Measurements from ENCODE around the gene EDN1. TPM values are rescaled to one million over a fixed set of nuclear protein-coding genes. Genes with fewer than 3 reads are reported as not detected.
"Not testable (repeated sequence)": the region's sequence is repeated elsewhere in the genome, so short reads cannot be mapped to it uniquely, and the experiment has no call there.

Gene EDN1
- total RNA-seq, 2 donors from 2014 or later, result 9.5 to 16.2 TPM

DNA sequence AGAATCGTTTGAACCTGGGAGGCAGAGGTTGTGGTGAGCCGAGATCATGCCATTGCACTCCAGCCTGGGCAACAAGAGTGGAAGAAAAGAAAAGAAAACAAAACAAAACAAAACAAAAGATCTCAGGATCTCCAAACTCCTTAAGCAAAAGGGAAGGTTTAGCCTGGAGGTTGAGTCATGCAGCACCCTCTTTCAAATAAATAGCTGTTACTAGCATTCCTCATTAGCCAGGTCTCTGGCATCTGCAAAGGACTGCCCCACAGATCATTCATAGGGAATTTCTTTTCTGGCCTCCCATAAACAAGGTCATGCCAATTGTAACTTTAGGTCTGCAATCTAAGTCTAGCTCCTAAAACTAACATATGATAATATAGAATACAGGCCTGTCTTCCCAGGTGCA, 37.2 kb downstream of the EDN1 start:
- intact Hi-C loops (cut with DNase I), result no loop called here
- Histone ChIP-seq H3K27ac (no peak overlapping the region), H3K4me3 (no peak overlapping the region), H3K9ac (ENCODE audit: low read depth in 2 of 2, low read length in 2 of 2) (no peak overlapping the region), H3K4me1 (no peaks in the 10 kb centered on the region), H3K27me3 (no peaks in the 10 kb centered on the region), H3K9me3 (no peaks in the 10 kb centered on the region), H3K36me3 (no peaks in the 10 kb centered on the region)
- DNase-seq, result no peak
- TF ChIP-seq, protein P1, sequence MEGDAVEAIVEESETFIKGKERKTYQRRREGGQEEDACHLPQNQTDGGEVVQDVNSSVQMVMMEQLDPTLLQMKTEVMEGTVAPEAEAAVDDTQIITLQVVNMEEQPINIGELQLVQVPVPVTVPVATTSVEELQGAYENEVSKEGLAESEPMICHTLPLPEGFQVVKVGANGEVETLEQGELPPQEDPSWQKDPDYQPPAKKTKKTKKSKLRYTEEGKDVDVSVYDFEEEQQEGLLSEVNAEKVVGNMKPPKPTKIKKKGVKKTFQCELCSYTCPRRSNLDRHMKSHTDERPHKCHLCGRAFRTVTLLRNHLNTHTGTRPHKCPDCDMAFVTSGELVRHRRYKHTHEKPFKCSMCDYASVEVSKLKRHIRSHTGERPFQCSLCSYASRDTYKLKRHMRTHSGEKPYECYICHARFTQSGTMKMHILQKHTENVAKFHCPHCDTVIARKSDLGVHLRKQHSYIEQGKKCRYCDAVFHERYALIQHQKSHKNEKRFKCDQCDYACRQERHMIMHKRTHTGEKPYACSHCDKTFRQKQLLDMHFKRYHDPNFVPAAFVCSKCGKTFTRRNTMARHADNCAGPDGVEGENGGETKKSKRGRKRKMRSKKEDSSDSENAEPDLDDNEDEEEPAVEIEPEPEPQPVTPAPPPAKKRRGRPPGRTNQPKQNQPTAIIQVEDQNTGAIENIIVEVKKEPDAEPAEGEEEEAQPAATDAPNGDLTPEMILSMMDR (IDR thresholded peaks at IDR 0.05), result no peak

- intact Hi-C loops (cut with DNase I), result no loop called here
- Histone ChIP-seq H3K27ac (no peak overlapping the region), H3K27me3 (no peaks in the 10 kb centered on the region), H3K9me3 (no peaks in the 10 kb centered on the region), H3K4me3 (no peak overlapping the region), H3K9ac (ENCODE audit: low read depth in 2 of 2, low read length in 2 of 2) (no peak overlapping the region), H3K4me1 (no peaks in the 10 kb centered on the region), H3K36me3 (no peaks in the 10 kb centered on the region)
- TF ChIP-seq, protein P1 (IDR thresholded peaks at IDR 0.05), result no peak
- DNase-seq, result no peak
Measured at GRCh38 chr6:12327988-12328387, 37.8 kb downstream of the EDN1 start.

- DNase-seq, result no peak
- Histone ChIP-seq H3K27me3 (no peaks in the 10 kb centered on the region), H3K9ac (ENCODE audit: low read depth in 2 of 2, low read length in 2 of 2) (no peak overlapping the region), H3K4me3 (no peak overlapping the region), H3K4me1 (no peaks in the 10 kb centered on the region), H3K9me3 (no peaks in the 10 kb centered on the region), H3K27ac (no peak overlapping the region), H3K36me3 (no peaks in the 10 kb centered on the region)
- intact Hi-C loops (cut with DNase I), result no loop called here
- TF ChIP-seq, protein P1 (IDR thresholded peaks at IDR 0.05), result no peak
Measured at GRCh38 chr6:12328701-12329100, 38.5 kb downstream of the EDN1 start.

DNA sequence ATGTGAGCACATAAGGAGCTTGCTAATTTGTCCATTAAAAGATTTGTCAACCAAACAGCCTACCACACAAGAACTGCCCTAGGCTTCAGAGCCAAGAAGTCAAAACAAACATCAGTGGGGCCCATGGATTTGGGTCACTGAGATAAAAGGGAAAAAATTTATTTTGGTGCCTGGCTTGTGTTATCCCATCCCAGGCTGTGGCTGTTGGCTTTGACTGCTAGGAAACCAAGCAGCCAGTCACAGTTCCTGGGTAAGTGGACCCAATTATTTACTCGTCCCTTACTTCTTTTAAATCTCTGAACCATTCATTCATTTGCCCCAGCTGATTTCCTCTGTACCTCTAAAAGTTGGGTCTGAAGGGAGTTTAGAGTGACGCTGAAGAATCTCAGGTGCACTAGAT, 41.3 kb downstream of the EDN1 start:
- Histone ChIP-seq H3K9ac (ENCODE audit: low read depth in 2 of 2, low read length in 2 of 2) (peak overlapping the region in 1 of 2 donors; percentile 55), H3K4me1 (no peaks in the 10 kb centered on the region), H3K4me3 (no peak overlapping the region), H3K9me3 (no peaks in the 10 kb centered on the region), H3K27me3 (no peaks in the 10 kb centered on the region), H3K36me3 (no peaks in the 10 kb centered on the region), H3K27ac (peak overlapping the region; percentile 56)
- intact Hi-C loops (cut with DNase I), result no loop called here
- DNase-seq, result no peak
- TF ChIP-seq, protein P1 (IDR thresholded peaks at IDR 0.05), result no peak

DNA sequence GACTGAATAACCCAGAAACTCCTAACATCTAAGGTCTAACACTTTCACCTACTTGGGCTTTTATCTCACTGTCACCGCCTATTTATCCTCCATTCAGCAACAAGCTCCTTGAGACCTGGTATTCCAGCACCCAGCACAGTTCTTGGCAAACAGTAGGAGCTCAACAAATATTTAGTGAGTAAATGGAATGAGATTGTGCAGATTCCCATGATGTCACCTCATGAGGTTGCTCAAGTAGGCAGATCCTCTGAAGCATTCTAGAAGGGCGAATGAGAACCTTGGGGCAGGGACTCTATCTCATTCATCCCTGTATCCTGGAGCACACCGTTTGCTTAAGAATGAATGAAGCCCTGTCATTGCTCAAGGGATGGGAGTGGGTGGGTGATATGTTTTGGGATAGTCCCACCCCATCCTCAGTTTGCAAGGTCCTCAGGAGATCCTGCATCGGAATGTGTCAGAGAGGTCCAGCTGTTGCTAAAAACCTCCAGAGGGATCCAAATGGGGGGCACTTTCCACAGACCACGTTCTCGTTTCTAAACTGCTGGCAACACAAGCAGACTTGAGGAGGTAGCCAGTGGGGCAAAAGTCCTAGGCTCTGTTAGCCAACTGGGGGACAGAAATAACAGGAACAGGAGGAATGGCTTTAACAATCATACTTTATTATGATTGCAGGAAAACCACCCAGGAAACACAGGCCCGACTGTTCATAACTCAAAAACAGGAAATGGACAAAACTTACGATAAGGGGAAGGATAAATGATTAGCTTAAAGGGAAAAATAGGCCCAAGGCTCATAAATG, 42.0 kb downstream of the EDN1 start:
- TF ChIP-seq, protein P1 (IDR thresholded peaks at IDR 0.05), result no peak
- no peaks in the 10 kb centered on the region for H3K9me3 ChIP-seq
- DNase-seq, result peak; percentile 56
- H3K4me3 ChIP-seq, result no peak overlapping the region
- no peaks in the 10 kb centered on the region for H3K36me3 ChIP-seq
- peak overlapping the region; percentile 56 for H3K27ac ChIP-seq
- H3K9ac ChIP-seq (ENCODE audit: low read depth in 2 of 2, low read length in 2 of 2), result peak overlapping the region in 1 of 2 donors; percentile 55
- no peaks in the 10 kb centered on the region for H3K27me3 ChIP-seq
- H3K4me1 ChIP-seq, result no peaks in the 10 kb centered on the region
- intact Hi-C loops (cut with DNase I), result no loop called here

DNA sequence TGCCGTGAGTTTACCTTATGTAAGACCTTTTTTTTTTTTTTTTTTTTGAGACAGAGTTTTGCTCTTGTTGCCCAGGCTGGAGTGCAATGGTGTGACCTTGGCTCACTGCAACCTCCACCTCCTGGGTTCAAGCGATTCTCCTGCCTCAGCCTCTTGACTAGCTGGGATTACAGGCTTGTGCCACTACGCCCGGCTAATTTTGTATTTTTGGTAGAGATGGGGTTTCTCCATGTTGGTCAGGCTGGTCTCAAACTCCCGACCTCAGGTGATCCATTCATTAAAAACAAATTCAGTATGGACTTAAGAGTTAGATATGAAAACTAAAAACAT, 42.6 kb downstream of the EDN1 start:
- H3K27ac ChIP-seq, result peak overlapping the region; percentile 56
- H3K4me1 ChIP-seq, result not testable (repeated sequence)

More for the DNA sequence above, 42.6 kb downstream of the EDN1 start:
- H3K4me3 ChIP-seq; H3K27me3 ChIP-seq; intact Hi-C loops (cut with DNase I); H3K9me3 ChIP-seq; H3K9ac ChIP-seq (ENCODE audit: low read depth in 2 of 2, low read length in 2 of 2); H3K36me3 ChIP-seq; DNase-seq: not testable (repeated sequence)

Measured in colonic mucosa (tissue), 4 donors.